GM10266 (cell line): Measurements from ENCODE around the gene PLEKHM2.

Experiments
- DNase-seq: peaks from one replicate; pipeline ENCODE4 v3.0.0; 2012; ENCODE audit errors: extremely low spot score
- CTCF ChIP-seq: IDR thresholded peaks from 2 replicates; pipeline ENCODE4 v1.5.1; 2012; ENCODE audit warnings: mild to moderate bottlenecking, low read depth; ENCODE audit not compliant: control insufficient read depth, insufficient read depth; ENCODE audit errors: missing control alignments

The PLEKHM2 gene

DNA sequence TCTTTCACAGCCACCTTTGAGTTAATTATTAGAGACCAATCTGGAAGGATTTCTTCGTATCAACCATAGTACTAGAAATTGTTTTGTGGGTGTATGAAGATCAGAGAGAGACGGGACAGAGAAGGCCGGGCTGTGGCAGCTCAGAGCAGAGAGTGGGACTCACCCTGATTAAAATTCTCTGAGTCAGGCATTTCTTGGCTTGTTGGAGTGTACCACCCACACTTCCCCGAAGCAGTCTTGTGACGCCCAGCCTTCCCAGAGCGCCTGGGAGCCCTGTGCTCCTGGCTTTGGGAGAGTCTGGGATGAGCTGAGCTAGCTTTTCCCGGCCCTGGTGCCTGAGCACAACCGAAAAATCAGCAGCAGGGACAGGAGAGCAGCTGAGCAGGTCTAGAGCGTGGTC lies 19.4 kb downstream of the PLEKHM2 start:
- TF ChIP-seq CTCF = no peak
- DNase-seq = no peak

- TF ChIP-seq CTCF = no peak
- no peak for DNase-seq
Measured at GRCh38 chr1:15704526-15705183, 20.5 kb downstream of the PLEKHM2 start.

DNA sequence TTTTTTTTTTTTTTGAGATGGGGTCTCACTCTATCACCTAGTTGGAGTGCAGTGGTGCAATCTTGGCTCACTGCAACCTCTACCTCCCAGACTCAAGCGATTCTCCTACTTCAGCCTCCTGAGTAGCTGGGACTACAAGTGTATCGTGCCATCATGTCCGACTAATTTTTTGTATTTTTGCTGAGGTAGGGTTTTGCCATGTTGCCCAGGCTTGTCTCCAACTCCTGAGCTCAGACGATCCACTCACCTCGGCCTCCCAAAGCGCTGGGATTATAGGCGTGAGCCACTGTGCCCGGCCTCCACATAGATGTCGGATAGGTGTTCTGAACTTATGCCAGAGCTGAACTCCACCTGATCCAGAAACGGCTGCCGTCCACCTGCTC lies 21.1 kb downstream of the PLEKHM2 start:
- DNase-seq = no peak
- no peak for TF ChIP-seq CTCF

- no peak for DNase-seq
- no peak for TF ChIP-seq CTCF
Measured at GRCh38 chr1:15706751-15707150, 22.6 kb downstream of the PLEKHM2 start.

DNA sequence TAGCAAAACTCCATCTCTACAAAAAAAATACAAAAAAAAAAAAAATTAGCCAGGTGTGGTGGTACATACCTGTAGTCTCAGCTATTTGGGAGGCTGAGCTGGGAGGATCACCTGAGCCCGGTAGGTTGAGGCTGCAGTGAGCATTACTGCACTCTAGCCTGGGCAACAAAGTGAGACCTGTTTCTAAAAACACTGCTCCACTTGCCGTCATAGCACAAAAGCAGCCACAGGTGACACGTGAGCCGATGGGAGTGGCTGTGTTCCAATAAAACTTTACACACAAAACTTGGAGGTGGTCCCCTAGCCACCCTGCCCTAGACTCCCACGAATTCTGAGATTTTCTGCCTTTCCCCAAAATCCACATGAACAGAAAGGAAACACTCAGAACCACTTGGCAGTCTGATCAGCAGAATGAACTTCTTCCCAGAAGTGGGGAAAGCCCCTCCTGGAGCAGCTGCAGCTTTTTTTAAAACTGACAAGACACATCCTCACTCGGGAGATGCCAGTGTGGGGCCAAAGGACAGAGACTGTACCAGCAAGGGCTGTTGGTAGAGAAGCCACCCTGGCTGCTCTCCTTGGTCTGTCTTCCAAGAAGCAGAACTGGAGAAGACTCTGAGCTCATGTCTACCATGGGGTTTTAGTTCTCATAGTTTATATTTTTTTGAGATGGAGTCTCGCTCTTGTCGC lies 23.3 kb downstream of the PLEKHM2 start:
- DNase-seq = no peak
- TF ChIP-seq CTCF = no peak

DNA sequence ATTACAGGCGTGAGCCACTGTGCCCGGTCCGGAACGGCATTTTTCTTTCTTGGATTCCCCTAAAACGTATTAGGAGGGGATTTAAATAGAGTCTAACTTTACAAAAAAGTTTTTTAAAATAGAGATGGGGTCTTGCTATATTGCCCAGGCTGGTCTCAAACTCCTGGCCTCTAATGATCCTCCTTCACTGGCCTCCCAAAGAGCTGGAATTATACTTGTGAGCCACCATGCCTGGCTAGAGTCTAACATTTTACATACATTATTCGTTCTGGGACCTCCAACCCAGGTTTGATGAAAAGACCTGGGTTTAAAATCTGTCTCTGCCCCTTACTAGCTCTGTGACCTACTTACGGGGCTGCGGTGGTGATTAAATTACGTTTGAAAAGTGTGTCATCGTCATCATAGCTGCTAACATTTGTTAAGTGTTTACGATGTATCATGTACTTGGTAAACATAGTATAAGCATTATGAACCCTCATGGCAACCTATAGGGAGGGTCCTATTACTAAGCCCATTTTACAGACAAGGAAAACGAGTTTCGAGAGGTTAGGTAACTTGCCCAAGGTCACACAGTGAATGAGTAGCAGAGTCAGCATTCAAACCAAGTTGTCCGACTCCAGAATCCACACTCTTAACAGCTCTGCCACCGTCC lies 24.5 kb downstream of the PLEKHM2 start:
- no peak for TF ChIP-seq CTCF
- no peak for DNase-seq

DNA sequence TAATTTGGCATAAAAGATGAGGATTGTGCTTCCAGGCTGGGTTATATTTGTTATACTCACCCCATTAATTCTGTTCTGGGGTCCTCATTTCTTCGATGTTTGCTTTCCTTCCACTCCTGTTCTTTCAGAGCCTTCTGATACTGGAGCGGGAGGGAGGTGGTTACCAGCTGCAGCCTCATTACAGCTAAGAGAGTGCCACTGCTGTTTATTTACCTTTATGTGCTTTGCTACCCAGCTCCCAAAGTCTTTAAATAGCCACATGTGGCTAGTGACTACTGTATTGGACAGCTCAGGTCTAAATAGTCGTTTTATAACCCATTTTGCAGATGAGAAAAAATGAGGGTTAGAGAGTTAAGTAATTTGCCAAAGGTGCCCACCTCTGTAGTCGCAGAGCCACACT lies 25.1 kb downstream of the PLEKHM2 start:
- no peak for DNase-seq
- TF ChIP-seq CTCF = no peak
